ENCODE data around the gene LEPR.

GRCh38 chr1:65395887-65396612 is 24.4 kb upstream of the LEPR start:
- TF ChIP-seq CTCF (IDR thresholded peaks at IDR 0.05), result no peak
- no peak for TF ChIP-seq POLR2AphosphoS5 (IDR thresholded peaks at IDR 0.05)
- TF ChIP-seq POLR2A (IDR thresholded peaks at IDR 0.05; ENCODE audit: low read depth), result no peak

All from esophagus muscularis mucosa (tissue), 3 donors.